Keratinocyte (primary cell): Measurements from ENCODE around the gene TMEM163. TPM values are rescaled to one million over a fixed set of nuclear protein-coding genes. Genes with fewer than 3 reads are reported as not detected.

ENCODE experiments used
- DNase-seq: peaks from one replicate; pipeline ENCODE4 v3.0.0-alpha.2; 2011; ENCODE audit warnings: low read depth, missing footprints, low spot score
- FAIRE-seq: peaks from 2 replicates; lab custom pipeline; 2011; peaks lifted over from hg19 to GRCh38; lab: Jason Lieb, UNC
- H2AFZ ChIP-seq: 2 replicates; pipeline ENCODE4 v1.6.0; 2012; ENCODE audit warnings: low read length, control low read depth, inconsistent platforms; ENCODE audit not compliant: control insufficient read depth
- H3K27ac ChIP-seq: 2 replicates; pipeline ENCODE4 v1.5.1; 2011; ENCODE audit warnings: low read length; ENCODE audit not compliant: control insufficient read depth, insufficient read depth
- H3K27me3 ChIP-seq: 3 replicates; pipeline ENCODE4 v1.6.0; 2011; ENCODE audit warnings: low read length; ENCODE audit not compliant: control insufficient read depth, insufficient read depth; ENCODE audit errors: extremely low read depth
- H3K36me3 ChIP-seq, 2 experiments: 2 replicates in 1 of 2; 3 replicates in 1 of 2; pipeline ENCODE4 v1.5.1; 2011; ENCODE audit warnings: low read length in 2 of 2, mild to moderate bottlenecking in 1 of 2; ENCODE audit not compliant: control insufficient read depth in 2 of 2, insufficient read depth in 2 of 2; ENCODE audit errors: extremely low read depth in 1 of 2
- H3K4me1 ChIP-seq: 3 replicates; pipeline ENCODE4 v1.5.1; 2011; ENCODE audit warnings: low read length; ENCODE audit not compliant: control insufficient read depth, insufficient read depth; ENCODE audit errors: extremely low read depth
- H3K4me2 ChIP-seq: 3 replicates; pipeline ENCODE4 v1.6.0; 2011; ENCODE audit warnings: low read depth, low read length; ENCODE audit not compliant: control insufficient read depth, insufficient read depth; ENCODE audit errors: extremely low read depth
- H3K4me3 ChIP-seq, 3 experiments: fragments of 200-600 bp in 1 of 3; sonication (generic) in 1 of 3; 2 replicates in 2 of 3; 3 replicates in 1 of 3; pipeline ENCODE4 v1.5.1; 2011 to 2016; ENCODE audit warnings: low read length in 3 of 3, mild to moderate bottlenecking in 3 of 3, control low read depth in 2 of 3, inconsistent platforms in 1 of 3, low read depth in 1 of 3, mixed read lengths in 1 of 3, mixed run types in 1 of 3, moderate library complexity in 1 of 3; ENCODE audit not compliant: control insufficient read depth in 2 of 3, insufficient read depth in 2 of 3; ENCODE audit errors: extremely low read depth in 1 of 3
- H3K79me2 ChIP-seq: 2 replicates; pipeline ENCODE4 v1.6.0; 2012; ENCODE audit warnings: low read length; ENCODE audit not compliant: control insufficient read depth, insufficient read depth
- H3K9ac ChIP-seq: 3 replicates; pipeline ENCODE4 v1.6.0; 2011; ENCODE audit warnings: low read length; ENCODE audit not compliant: control insufficient read depth, insufficient read depth; ENCODE audit errors: extremely low read depth
- H3K9me1 ChIP-seq: 3 replicates; pipeline ENCODE4 v1.6.0; 2011; ENCODE audit warnings: low read length; ENCODE audit not compliant: control insufficient read depth, insufficient read depth; ENCODE audit errors: extremely low read depth
- H3K9me3 ChIP-seq: 2 replicates; pipeline ENCODE4 v1.5.1; 2012; ENCODE audit warnings: low read depth, low read length; ENCODE audit not compliant: control insufficient read depth
- H4K20me1 ChIP-seq: 3 replicates; pipeline ENCODE4 v1.6.0; 2011; ENCODE audit warnings: low read length; ENCODE audit not compliant: control insufficient read depth, insufficient read depth; ENCODE audit errors: extremely low read depth
- EZH2 ChIP-seq: IDR thresholded peaks from one replicate; pipeline ENCODE4 v1.6.1; 2012; ENCODE audit warnings: inconsistent platforms, mild to moderate bottlenecking, low read length, moderate library complexity
- dilution Hi-C: fragments of 300-500 bp; cut with MboI; formaldehyde crosslinking; loops from one replicate; pipeline ENCODE4 v1.7.0; 2020; ENCODE audit warnings: low sequenced_read_pairs; ENCODE audit not compliant: extremely low pct_ligation_motif_present
- polyA plus RNA-seq, 5 experiments: library from polyadenylated mRNA; depleted of rRNA in 3 of 5; stranded (reverse) in 3 of 5; stranded (forward) in 1 of 5; unstranded in 1 of 5; fragments of >200 nt; gene quantifications; 1 replicate in 1 of 5; 2 replicates in 3 of 5; 3 replicates in 1 of 5; pipeline versions ENCODE4 v1.2.1 to v1.2.3, GENCODE V29; 2011 to 2012; ENCODE audit warnings: missing spikeins in 2 of 5, low read depth in 1 of 5, low replicate concordance in 1 of 5
- TF ChIP-seq, protein P1 (sequence below), 3 experiments: IDR thresholded peaks in 1 of 3; conservative IDR thresholded peaks in 1 of 3; optimal IDR thresholded peaks in 1 of 3; 2 replicates in 2 of 3; 3 replicates in 1 of 3; pipeline versions ENCODE3 to v1.5.1; 2011; ENCODE audit warnings: low read length in 3 of 3, mild to moderate bottlenecking in 3 of 3, moderate library complexity in 2 of 3, control low read depth in 1 of 3, inconsistent platforms in 1 of 3; ENCODE audit not compliant: insufficient read depth in 2 of 3; ENCODE audit errors: extremely low read depth in 1 of 3

Gene TMEM163
- polyA plus RNA-seq, 1 donor (not counting 4 experiments of a cell fraction or from before 2014, with no cell fraction given) = not detected

DNA sequence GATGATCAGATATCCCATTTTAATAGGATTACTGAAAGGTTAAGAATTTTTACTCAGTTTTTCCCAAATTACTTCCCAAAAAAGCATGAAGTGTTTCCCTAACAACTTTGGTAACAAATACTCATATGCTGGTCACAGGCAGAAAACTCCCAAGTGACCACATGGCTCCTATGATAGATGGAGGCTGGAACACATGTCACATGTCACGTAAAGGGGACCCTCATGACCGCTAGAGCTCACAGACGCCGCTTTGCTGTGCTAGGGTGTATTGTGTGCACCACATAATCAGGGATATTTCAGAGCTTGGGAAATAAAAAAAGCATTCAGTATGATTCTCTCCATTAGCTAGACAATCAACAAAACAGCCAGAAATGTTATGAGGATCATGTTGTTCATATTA is 228.2 kb downstream of the TMEM163 start:
- peaks cover 20% of the 10 kb centered on the region for H3K27me3 ChIP-seq
- dilution Hi-C loops = no loop called here
- FAIRE-seq = no peak

DNA sequence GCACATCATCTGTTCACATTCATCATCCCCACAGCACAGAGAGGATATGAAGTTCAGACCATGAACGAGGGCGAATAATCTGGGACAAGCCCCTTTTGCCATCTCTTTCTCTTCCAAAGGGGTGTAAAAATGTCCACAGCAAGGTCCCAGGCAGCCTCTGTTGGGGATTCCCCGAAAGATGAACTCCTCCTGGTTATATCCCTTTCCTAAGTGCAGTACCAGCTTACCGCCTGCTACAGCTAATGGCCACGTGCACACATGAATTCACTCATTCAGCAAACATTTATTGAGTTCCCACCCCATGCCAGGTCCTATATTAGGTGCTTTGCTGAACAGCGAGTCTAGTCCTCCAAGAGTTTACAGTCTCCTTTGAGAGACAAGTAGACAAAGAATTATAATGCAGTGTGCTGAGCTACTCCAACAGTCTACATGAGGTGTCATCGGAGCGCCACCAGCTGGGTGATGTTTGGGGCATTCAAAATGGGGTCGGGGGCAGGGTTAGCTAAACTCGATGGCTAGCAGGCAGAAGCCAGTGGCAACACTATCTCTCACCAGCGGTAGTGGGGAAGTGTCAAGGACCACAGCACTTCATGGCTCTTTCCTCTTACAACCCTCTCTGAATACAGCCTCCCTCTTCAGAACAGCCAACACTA is 228.9 kb downstream of the TMEM163 start:
- DNase-seq = no peak
- no peaks in the 10 kb centered on the region for H3K9me1 ChIP-seq
- H4K20me1 ChIP-seq = no peaks in the 10 kb centered on the region
- H2AFZ ChIP-seq = no peak overlapping the region
- no peak overlapping the region for H3K27ac ChIP-seq
- TF ChIP-seq, protein P1, sequence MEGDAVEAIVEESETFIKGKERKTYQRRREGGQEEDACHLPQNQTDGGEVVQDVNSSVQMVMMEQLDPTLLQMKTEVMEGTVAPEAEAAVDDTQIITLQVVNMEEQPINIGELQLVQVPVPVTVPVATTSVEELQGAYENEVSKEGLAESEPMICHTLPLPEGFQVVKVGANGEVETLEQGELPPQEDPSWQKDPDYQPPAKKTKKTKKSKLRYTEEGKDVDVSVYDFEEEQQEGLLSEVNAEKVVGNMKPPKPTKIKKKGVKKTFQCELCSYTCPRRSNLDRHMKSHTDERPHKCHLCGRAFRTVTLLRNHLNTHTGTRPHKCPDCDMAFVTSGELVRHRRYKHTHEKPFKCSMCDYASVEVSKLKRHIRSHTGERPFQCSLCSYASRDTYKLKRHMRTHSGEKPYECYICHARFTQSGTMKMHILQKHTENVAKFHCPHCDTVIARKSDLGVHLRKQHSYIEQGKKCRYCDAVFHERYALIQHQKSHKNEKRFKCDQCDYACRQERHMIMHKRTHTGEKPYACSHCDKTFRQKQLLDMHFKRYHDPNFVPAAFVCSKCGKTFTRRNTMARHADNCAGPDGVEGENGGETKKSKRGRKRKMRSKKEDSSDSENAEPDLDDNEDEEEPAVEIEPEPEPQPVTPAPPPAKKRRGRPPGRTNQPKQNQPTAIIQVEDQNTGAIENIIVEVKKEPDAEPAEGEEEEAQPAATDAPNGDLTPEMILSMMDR (optimal IDR thresholded peaks at IDR 0.05 in 1 of 3, IDR thresholded peaks at IDR 0.05 in 1 of 3, conservative IDR thresholded peaks at IDR 0.05 in 1 of 3; ENCODE audit: extremely low read depth in 1 of 3, insufficient read depth in 2 of 3, low read length in 3 of 3) = no peak
- H3K27me3 ChIP-seq = peaks cover 20% of the 10 kb centered on the region
- dilution Hi-C loops = no loop called here
- H3K4me3 ChIP-seq = no peak overlapping the region
- no peaks in the 10 kb centered on the region for H3K36me3 ChIP-seq
- no peaks in the 10 kb centered on the region for H3K9me3 ChIP-seq
- no peaks in the 10 kb centered on the region for H3K79me2 ChIP-seq
- no peak overlapping the region for H3K4me2 ChIP-seq
- no peak for FAIRE-seq
- no peaks in the 10 kb centered on the region for H3K4me1 ChIP-seq
- H3K9ac ChIP-seq = no peak overlapping the region

More for the DNA sequence above, 228.2 kb downstream of the TMEM163 start:
- H3K4me3 ChIP-seq = no peak overlapping the region
- no peak overlapping the region for H3K27ac ChIP-seq
- no peak overlapping the region for H2AFZ ChIP-seq
- TF ChIP-seq, protein P1 (optimal IDR thresholded peaks at IDR 0.05 in 1 of 3, IDR thresholded peaks at IDR 0.05 in 1 of 3, conservative IDR thresholded peaks at IDR 0.05 in 1 of 3; ENCODE audit: extremely low read depth in 1 of 3, insufficient read depth in 2 of 3, low read length in 3 of 3) = no peak
- no peak for TF ChIP-seq EZH2
- no peak overlapping the region for H3K4me2 ChIP-seq
- no peak overlapping the region for H3K9ac ChIP-seq
- H3K4me1 ChIP-seq = no peaks in the 10 kb centered on the region
- no peaks in the 10 kb centered on the region for H4K20me1 ChIP-seq
- H3K79me2 ChIP-seq = no peaks in the 10 kb centered on the region
- no peak for DNase-seq
- no peaks in the 10 kb centered on the region for H3K9me3 ChIP-seq
- H3K9me1 ChIP-seq = no peaks in the 10 kb centered on the region
- H3K36me3 ChIP-seq = no peaks in the 10 kb centered on the region
